Measurements from ENCODE around the gene PLA2G5.

Gene PLA2G5

DNA sequence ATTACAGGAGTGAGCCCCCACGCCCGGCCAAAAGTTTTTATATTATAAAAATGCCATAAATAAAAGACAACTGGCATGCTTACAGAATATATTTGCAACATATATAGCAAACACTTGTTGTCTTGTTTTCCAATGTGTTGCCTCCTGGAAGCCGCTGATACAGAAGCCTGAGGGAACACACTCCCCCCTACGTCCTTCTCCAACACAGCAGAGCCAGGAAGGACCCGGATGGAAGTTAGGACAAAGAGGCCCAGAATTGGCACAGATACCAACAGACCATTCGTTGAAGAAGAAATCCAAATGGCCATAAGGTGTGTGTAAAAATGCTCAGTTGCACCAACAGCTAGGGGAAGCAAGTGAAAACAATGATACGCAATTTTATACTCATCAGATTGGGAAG is 1.3 kb upstream of the PLA2G5 start:
- no peak for DNase-seq

DNA sequence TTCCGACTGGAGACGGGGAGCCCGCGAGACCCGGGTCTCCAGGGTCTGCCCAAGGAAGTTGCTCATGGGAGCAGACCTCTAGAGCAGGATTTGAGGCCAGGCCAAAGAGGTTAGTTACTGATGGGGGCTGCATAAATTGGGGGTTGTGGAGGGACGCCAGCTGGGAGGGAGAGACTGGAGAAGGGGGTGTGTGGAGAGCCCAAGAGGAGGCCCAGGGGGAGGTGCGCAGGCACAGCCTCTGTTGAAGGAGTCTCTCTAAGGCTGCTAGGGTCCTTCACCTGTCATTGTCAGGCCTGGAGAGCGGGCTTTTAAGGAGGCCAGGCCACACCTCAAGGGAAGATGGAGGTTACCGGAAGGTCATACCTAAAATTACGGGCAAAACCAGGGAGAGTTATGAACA is 363 bp downstream of the PLA2G5 start:
- no peak for DNase-seq

DNA sequence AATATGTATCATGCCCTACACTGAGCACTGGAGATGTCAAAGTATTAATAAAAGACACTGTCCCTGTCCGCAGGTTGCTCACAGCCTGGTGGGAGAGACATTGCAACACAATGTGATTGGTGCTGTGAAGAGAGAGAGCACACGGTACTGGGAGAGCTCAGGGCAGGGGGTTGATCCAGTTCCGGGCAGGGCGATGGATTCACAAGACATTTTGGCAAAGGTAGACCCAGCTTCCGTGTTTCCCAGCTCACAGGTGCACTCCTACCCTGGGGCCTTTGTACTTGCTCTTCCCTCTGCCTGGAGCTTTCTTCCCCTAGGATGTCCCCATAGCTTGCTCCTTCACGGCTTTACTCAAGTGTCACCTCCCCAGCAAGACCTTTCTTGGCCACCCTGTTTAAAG is 1.4 kb downstream of the PLA2G5 start:
- no peak for DNase-seq

DNA sequence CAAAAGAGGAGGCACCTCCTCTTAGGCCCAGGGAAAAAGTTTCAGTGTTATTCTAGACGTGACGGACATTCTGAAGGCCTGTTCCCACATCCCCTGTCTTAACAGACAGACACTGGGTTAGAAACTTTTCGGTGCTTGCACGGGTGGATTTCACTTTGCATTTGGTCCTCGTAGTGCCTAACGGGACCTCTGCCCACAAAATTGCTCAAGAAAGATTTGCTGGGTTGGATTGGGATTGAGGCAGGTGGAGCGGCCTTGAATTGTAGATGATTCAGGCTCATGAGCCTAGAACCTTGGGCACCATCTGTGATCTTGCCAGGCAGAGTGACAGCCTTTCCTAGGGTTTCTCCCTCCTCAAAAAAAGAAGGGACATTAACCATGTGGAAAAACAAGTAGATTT is 2.8 kb downstream of the PLA2G5 start:
- no peak for DNase-seq

DNA sequence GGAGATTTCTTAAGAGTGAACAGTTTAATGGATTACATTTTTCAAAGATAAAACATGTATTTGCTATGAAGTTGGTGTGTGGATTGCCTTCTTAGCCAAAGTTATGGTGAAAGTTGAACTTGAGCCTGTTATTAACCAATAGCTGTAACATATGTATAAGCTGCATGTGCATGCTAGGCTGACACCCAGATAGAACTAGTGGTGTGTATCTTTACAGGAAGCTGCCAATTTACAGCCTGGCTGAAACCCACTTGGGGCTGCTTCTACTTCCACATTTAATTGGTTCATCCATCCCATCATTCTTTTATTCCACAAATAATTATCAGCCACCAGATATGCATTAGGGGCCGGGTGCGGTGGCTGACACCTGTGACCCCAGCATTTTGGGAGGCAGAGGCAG is 3.3 kb downstream of the PLA2G5 start:
- no peak for DNase-seq

DNA sequence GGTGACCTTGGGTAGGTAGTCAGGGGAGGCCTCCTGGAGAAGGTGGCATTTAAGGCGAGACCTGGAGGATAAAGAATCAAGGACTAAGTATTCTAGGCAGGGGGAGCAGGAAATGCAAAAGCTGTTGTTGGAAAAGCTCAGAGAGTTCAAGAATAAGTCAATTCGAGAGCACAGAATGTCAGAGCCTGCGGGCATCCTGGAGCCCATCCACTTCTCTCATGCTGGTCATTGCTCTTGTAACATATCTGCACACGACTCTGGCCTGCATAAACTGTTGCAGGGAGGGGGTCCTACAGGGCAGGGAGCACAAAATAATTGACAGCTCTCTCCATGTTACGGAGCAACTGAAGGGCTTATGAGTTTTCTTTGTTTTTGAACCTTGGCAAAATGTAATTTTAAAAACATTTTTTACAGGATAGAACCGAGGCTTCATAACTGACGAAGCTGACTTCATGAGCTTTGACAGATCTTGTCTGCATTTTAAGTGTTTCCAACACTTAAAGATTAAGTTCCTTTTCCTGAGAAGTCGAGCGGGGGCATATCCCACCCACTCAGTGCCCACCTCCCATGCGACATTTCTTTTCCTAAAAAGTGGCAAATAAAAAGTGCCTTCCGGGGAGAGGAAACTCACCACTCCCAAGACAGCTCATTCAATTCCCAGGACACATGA is 4.2 kb downstream of the PLA2G5 start:
- no peak for DNase-seq

DNA sequence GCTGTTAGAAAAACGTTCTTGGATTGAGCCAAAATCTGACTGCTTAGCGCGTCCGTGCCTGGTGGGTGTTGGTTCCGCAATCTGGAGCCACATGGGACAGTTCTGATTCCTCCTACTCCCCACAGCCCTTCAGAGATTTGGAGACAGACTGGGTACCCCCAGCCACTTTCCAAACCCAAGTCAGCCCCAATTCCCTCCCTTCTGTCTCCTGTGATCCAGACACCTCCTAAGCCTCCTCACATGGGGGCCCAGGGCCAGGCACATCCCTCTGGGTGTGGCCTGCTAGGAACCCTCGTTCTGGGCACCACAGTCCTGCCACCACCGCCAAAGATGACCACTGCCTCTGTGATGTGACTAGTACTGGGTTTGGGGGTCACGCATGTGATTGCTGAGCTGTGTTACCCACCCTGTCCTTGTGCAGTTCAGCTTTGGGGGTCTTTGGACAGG is 4.8 kb downstream of the PLA2G5 start:
- DNase-seq: no peak

DNA sequence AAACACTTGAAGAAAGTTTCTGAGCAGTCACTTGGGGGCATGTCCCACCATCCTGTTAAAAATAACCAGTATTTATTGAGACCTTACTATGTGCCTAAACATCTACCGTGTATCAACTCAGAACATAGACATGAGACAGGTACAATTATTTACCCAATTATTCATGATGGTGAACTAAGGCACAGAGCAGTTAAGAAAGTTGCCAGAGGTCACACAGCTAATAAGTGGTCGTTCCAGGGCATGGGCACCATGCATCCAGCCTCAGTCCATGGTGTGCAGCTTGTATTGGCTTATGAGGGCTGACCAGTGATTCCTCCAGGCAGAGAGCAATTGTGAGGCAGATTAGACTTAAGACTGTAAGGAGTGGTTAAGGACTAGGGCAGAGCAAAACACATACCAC is 5.4 kb downstream of the PLA2G5 start:
- DNase-seq: no peak

DNA sequence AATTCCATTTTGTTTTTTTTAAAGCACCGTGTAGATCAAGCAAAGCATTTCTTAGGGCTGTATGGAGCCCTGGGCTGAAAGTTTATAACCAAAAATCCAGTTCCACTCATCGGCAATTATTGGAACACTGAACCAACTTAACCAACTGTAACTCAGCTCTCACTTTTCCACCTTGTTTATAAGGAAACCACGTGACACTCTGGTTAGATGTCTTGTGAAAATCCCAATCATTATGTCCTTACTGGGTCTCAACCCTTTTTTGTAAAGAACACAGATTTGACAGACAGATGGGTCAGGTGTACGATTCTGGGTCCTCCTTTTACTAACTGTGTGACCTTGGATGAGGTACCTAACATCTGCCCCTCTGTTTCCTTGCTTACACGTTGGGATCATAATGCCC is 6.2 kb downstream of the PLA2G5 start:
- no peak for DNase-seq

DNA sequence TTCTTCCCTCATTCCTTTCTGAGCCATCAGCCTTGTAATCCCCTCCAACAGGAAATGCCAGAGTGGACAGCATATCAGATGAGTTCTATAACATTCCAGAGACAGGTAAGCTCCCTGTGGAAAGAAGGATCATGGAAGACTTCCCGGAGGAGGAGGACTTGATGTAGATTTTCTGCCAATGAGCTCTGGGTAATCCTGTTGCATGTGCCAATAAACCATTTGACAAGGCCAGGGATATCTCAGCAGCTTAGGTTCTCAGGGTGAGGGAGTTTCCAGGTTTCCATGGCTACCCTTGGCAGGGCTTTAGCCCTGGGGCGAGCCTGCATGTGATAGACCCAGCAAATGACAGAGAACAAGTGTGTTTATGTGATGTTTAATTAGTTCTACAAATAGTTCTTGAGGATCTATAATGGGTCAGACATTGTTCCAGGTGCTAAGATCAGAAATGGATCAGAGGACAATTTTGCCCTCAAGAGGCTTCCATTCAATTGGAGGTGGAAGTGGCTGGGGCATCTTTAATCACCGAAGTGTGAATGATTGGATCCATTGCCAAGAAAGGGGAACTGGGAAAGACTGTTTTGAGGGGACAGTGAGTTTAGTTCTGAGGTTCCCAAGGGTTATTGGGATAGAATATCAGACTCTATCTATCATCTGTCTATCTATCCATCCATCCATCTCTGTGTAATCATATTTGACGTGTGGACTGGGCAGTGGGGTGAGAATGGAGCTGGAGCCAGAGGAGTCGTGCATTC is 6.9 kb downstream of the PLA2G5 start:
- no peak for DNase-seq

DNA sequence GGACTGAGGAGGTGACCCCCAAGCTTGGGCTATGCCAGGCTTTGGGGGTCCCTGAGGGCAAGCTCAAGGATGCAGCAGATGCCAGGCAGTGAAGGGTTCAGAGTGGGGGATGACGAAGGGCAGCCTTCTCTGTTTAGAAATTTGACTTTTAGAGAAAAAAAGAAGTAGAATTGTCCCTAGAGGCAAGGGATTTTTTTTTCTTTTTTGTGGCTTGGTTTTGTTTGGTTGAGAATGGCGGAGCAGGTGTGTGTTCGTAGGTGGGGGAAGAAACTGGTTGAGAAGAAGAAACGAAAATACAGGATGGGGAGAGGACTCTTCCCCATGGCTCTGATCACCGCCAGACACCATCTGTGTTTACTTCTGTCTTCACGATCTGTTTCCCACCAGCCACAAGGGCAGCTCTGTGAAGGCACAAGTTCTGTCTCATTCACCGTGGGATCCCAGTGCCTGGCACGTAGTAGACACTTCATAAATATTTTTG is 8.2 kb downstream of the PLA2G5 start:
- DNase-seq: no peak

DNA sequence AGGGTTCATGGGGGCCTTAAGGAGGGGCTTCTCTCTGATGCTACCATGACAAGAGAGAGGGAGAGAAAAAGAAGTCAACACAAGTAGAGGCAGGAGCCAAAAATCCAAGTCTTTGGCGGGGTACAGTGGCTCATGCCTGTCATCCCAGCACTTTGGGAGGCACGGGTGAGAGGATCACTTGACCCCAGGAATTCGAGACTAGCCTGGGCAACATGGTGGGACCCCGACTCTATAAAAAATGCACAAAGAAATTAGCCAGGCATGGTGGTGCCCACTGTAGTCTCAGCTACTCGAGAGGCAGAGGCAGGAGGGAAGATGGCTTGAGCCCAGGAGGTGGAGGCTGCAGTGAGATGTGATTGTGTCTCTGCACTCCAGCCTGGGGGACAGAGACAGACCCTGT is 8.7 kb downstream of the PLA2G5 start:
- no peak for DNase-seq

DNA sequence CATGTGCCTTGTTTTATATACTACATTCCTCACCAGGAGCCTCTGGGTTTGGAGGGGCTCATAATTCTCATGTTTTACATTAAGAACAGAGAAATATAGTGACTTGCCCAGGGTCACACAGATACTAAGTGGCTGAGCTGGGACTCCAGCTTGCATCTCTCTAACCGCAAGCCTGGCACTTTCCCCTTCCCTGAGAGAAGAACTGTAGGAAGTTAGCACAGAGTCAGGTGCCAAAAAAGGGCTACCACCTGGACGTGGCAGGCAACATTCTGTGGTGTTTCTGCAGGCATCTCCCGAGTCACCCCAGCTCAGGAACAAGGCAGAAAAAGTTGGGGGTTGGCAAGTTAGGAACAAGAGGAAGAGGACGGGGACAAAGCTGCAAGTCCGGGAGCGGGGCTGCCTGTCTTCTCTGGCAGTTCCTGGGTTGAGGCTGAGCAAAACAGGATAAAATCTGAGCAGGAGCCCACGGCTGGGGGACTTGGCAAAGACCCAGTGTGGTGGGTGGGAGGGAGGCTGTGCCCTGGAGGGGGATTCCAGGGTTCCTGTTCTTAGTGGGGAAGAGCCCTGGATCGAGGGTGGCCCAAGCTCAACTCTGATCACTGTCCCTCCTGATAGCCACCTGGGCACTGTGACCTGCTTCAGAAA is 9.8 kb downstream of the PLA2G5 start:
- no peak for DNase-seq

DNA sequence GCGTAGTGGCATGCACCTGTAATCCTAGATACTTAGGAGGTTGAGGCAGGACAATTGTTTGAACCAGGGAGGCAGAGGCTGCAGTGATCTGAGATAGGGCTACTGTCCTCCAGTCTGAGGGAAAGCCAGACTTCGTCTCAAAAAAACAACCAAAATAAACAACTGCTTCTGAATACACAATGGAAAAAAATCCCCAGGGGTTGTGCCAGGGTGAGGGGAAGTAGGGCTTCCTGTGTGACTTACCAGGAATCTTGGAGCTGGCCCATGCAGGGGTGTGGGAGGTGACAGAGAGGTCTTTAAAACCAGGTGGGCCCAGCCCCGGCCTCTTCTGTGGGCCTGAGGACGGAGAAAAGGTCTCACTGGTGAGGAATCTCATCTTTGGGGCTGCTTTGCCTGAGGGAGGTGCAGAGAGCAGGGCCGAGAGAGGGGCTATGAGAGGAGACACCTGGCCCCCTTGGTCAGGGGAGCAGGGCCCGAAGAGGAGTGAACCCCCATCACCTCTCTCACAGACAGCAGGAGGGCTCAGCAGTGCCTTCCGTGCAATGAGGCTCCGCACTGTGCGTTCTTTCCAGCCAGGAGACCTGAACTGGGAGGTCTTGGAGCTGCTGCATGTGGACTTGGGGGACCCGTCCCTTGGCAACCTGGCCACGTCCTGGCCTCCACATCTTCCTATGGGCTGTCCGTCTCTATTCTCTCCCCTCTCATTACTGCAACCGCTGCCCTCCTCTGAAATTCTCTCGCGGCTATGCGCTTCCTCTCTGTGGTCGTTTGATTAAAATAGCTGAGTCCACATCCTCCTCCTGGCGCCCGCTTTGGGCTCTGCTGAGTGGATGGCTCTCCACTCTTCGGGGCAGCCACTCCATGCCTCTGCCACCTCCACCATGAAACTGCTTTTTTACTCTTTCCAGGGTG is 10.7 kb downstream of the PLA2G5 start:
- no peak for DNase-seq

DNA sequence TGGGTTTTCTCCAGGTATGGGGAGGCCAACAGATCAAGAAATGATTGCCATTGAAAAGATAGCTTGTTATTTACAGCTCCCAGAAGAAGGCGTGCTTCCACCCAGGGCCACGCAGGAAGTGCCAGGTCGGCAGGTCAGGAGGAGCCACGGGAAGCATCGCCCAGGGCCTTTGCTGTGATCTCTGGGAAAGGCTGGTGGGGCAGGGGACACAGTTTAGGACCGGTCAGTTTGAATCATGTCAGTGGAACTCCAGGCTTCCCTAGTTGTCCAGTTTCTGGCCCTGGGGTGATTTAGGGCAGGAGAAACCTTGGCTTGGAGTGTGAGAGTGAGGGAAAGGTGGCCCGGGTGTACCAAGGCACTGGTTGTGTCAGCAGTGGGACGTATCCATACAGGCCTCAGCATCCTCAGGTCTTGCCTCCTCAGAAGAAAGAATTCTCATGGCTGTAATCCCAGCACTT is 11.4 kb downstream of the PLA2G5 start:
- DNase-seq: no peak

DNA sequence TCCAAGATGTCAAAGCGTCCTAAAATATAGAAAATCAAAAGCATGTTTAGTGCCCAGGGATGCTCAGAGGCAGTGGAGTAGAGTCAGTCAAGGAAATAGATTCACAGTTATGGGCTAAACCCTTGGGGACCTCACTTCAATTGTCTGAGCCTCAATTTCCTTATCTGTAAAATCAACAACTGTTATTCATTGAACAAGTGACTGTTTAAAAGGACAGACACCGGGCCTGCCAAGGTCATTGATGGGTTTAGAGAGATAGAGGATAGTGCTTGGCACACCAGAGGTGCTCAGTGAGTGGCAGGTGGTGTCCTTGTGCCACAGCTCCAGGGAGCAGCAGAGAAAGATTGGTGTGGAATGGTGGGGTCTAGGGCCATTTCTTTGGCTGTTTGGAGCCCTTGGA is 12.8 kb downstream of the PLA2G5 start:
- no peak for DNase-seq

DNA sequence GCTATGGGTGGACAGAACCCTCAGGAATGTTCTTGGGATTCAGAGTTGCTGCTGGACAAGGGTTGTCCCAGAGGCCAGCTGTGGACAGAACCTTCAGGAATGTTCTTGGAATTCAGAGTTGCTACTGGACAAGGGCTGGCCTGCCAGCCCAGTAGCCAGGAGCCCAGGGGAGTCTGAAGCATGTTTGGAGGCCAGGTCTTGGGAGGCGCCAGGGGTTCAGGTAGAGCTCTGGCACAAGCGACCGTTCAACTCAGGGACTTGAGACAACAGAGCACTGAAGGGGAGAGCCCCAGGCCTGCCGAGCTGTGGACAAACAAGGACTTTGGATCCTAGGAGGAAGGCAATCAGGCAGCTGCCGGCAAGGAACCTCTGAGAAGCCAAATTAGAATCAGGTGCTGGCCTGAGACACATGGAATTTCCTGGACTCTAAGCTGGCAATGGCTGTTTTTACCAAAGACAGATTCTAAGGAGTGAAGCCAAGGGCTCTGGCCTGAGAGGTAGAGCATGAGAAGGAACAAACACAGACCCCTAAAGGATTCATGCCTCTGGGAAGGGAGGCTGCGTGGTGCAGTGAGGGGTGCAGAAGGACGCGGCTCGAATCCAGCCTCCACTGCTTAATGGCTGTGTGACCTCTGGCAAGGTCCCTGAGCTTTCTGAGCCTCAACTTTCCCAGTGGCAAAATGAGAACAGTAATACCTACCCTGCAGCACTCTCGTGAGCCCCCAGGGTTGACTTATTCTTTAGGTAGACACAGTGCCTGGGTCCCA is 13.4 kb downstream of the PLA2G5 start:
- no peak for DNase-seq

DNA sequence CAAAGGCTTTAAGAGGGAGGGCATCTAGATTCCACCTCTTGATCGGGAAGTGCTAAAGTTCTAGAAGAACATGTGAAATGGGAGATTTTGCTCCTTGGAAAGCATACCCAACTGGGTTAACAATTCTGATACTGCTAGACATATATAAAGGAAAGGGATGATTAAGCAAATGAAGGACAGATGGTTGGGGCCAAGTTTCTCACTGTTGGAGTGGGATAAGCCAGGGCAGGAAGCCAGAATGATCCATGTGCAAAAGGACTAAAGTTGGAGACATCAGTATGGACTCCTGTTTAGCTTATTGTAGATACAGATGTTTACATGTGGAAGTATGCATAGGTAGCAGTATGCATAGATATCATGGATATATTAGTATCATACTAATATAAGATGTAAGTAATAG is 16.8 kb downstream of the PLA2G5 start:
- no peak for DNase-seq

DNA sequence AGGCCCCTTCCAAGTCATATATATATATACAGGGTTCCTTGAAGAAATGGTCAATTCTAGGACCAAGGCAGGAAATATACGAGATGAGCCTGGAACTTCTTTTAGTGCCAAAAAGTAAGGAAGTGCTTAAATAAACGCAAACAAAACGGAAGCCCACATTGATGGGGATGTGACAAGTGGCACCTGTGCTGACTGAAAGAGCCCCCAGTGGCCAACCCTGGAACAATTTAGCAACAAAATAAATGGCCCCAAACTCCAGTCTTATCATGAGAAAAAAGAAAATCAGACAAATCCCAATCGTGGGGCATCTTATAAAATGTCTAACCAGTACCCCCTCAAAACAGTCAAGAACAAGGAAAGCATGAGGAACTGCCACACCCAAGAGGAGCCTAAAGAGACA is 17.7 kb downstream of the PLA2G5 start:
- no peak for DNase-seq

DNA sequence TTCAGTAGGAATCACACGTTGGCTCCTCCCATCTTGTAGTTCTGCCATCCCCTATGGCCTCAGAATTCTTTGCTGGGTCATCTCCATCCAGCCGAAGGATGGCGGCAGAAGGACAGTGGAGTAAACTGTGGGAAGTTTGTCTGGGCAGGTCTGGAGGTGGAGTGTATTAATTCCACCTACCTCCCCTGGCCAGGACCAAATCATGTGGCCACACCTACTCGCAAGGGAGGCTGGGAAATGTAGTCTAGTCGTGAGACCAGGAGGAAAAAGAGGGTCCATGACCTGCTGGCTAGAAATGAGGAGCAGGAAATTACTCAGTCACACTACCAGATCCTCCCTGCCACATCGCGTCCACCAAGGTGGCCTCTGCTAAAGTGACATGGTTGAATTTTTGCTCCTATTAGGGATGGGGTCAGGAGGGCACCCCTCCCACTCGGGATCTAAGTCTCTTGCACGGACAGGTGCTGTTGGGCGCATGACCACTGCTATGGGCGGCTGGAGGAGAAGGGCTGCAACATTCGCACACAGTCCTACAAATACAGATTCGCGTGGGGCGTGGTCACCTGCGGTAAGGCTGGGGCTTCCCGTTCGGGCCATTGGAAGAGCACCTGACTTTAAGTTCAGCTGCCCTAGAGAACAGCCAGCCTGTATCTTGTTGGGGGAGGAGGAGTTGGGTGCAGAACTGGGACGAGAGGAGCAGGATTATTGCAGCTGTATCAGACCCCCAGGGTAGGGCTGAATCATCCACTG is 19.5 kb downstream of the PLA2G5 start:
- no peak for DNase-seq

DNA sequence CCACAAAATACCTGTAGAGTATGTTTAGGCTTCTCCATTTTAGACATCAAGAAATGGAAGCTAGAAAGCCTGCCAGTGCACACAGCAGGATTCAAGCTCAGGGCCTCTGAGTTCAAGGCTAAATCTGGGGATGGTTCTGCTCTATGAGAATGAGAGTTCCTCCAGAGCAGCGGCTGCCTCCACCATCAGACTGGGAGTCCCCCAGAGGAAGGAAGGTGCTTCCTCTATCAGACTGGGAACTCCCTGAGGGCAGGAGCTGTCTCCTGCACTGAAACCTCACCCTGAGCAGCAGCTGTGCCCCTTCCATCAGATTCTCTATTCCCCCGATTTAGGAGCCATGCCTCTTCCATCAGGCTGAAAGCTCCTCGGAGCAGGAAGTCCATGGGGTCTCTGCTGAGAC is 20.1 kb downstream of the PLA2G5 start:
- DNase-seq: no peak

Data from fibroblast of skin of back (primary cell).